Measurements from ENCODE around the gene COL27A1. TPM values are rescaled to one million over a fixed set of nuclear protein-coding genes. Genes with fewer than 3 reads are reported as not detected.
A peak's percentile ranks its signal among the peaks of the same experiment; 100 is the strongest.
"Not testable (repeated sequence)": the region's sequence is repeated elsewhere in the genome, so short reads cannot be mapped to it uniquely, and the experiment has no call there.

Gene COL27A1
- total RNA-seq, 2 experiments from 2014 or later = 11.4 to 12.2 TPM

GRCh38 chr9:114322160-114322818, 167.0 kb downstream of the COL27A1 start:
- H3K27ac Mint-ChIP-seq = not testable (repeated sequence)

GRCh38 chr9:114322831-114323531, 167.6 kb downstream of the COL27A1 start, which contains the start of gene ORM1:
ORM1 (plus strand) TSS chr9:114323098; CDS start chr9:114323134, 36 bp downstream.
- not testable (repeated sequence) for H3K9me3 Mint-ChIP-seq, H3K4me1 Mint-ChIP-seq, DNase-seq, H3K36me3 Mint-ChIP-seq, H3K27me3 Mint-ChIP-seq, H3K27ac Mint-ChIP-seq, H3K4me3 Mint-ChIP-seq

More at GRCh38 chr9:114322160-114322818, 167.0 kb downstream of the COL27A1 start:
- not testable (repeated sequence) for H3K4me1 Mint-ChIP-seq, H3K4me3 Mint-ChIP-seq, DNase-seq, H3K9me3 Mint-ChIP-seq, H3K27me3 Mint-ChIP-seq, H3K36me3 Mint-ChIP-seq

- H3K4me3 Mint-ChIP-seq, H3K9me3 Mint-ChIP-seq, H3K4me1 Mint-ChIP-seq, H3K27me3 Mint-ChIP-seq, DNase-seq, H3K27ac Mint-ChIP-seq, H3K36me3 Mint-ChIP-seq: not testable (repeated sequence)
Observed at GRCh38 chr9:114323849-114324248, 168.5 kb downstream of the COL27A1 start.

- H3K9me3 Mint-ChIP-seq = no peaks in the 10 kb centered on the region
- DNase-seq = no peak
- no peak overlapping the region for H3K27ac Mint-ChIP-seq
- H3K27me3 Mint-ChIP-seq = no peaks in the 10 kb centered on the region
- H3K36me3 Mint-ChIP-seq = no peaks in the 10 kb centered on the region
- no peaks in the 10 kb centered on the region for H3K4me1 Mint-ChIP-seq
- H3K4me3 Mint-ChIP-seq = no peak overlapping the region
Observed at GRCh38 chr9:114324492-114324891, 169.2 kb downstream of the COL27A1 start.

GRCh38 chr9:114324965-114325364, 169.6 kb downstream of the COL27A1 start:
- not testable (repeated sequence) for H3K9me3 Mint-ChIP-seq, H3K27me3 Mint-ChIP-seq, H3K36me3 Mint-ChIP-seq, H3K27ac Mint-ChIP-seq, H3K4me1 Mint-ChIP-seq, H3K4me3 Mint-ChIP-seq, DNase-seq

GRCh38 chr9:114325684-114326254, 170.4 kb downstream of the COL27A1 start:
- H3K27me3 Mint-ChIP-seq, H3K9me3 Mint-ChIP-seq, H3K36me3 Mint-ChIP-seq, H3K27ac Mint-ChIP-seq, DNase-seq, H3K4me3 Mint-ChIP-seq, H3K4me1 Mint-ChIP-seq: not testable (repeated sequence)

- Mint-ChIP-seq H3K4me3 (no peak overlapping the region), H3K36me3 (no peaks in the 10 kb centered on the region), H3K27me3 (no peaks in the 10 kb centered on the region), H3K4me1 (peaks cover 8% of the 10 kb centered on the region), H3K9me3 (no peaks in the 10 kb centered on the region), H3K27ac (no peak overlapping the region)
- no peak for DNase-seq
Observed at GRCh38 chr9:114327749-114328148, 172.4 kb downstream of the COL27A1 start.

- DNase-seq, H3K27me3 Mint-ChIP-seq, H3K4me3 Mint-ChIP-seq, H3K27ac Mint-ChIP-seq, H3K9me3 Mint-ChIP-seq, H3K4me1 Mint-ChIP-seq, H3K36me3 Mint-ChIP-seq: not testable (repeated sequence)
Observed at GRCh38 chr9:114328357-114328820, 173.1 kb downstream of the COL27A1 start.

- H3K36me3 Mint-ChIP-seq, H3K27ac Mint-ChIP-seq, H3K27me3 Mint-ChIP-seq, DNase-seq, H3K9me3 Mint-ChIP-seq, H3K4me3 Mint-ChIP-seq, H3K4me1 Mint-ChIP-seq: not testable (repeated sequence)
Observed at GRCh38 chr9:114328937-114329624, 173.7 kb downstream of the COL27A1 start.

- not testable (repeated sequence) for H3K9me3 Mint-ChIP-seq, H3K27ac Mint-ChIP-seq, H3K4me3 Mint-ChIP-seq, H3K36me3 Mint-ChIP-seq, H3K4me1 Mint-ChIP-seq, H3K27me3 Mint-ChIP-seq, DNase-seq
Observed at GRCh38 chr9:114329625-114330022, 174.3 kb downstream of the COL27A1 start, which contains the start of gene ORM2. ORM2 (plus strand) TSS chr9:114329869; CDS start chr9:114329905, 36 bp downstream.

- peaks cover 10% of the 10 kb centered on the region for H3K36me3 Mint-ChIP-seq
- peaks cover 2% of the 10 kb centered on the region for H3K9me3 Mint-ChIP-seq
- H3K27me3 Mint-ChIP-seq = no peaks in the 10 kb centered on the region
- no peak overlapping the region for H3K27ac Mint-ChIP-seq
- DNase-seq = no peak
- no peak overlapping the region for H3K4me3 Mint-ChIP-seq
- peaks cover 8% of the 10 kb centered on the region for H3K4me1 Mint-ChIP-seq
Observed at GRCh38 chr9:114330636-114331035, 175.3 kb downstream of the COL27A1 start.

GRCh38 chr9:114331229-114332195, 176.2 kb downstream of the COL27A1 start:
- not testable (repeated sequence) for H3K9me3 Mint-ChIP-seq, H3K4me3 Mint-ChIP-seq, H3K4me1 Mint-ChIP-seq, DNase-seq, H3K27me3 Mint-ChIP-seq
- Mint-ChIP-seq H3K27ac (peak overlapping the region; percentile 34), H3K36me3 (peaks cover 18% of the 10 kb centered on the region)

GRCh38 chr9:114332474-114333040, 177.2 kb downstream of the COL27A1 start:
- H3K27me3 Mint-ChIP-seq, H3K4me1 Mint-ChIP-seq, H3K4me3 Mint-ChIP-seq, DNase-seq, H3K9me3 Mint-ChIP-seq: not testable (repeated sequence)
- Mint-ChIP-seq H3K36me3 (peaks cover 23% of the 10 kb centered on the region), H3K27ac (peak overlapping the region; percentile 61)

- Mint-ChIP-seq H3K4me1 (peaks cover 10% of the 10 kb centered on the region), H3K36me3 (peaks cover 25% of the 10 kb centered on the region)
- H3K27me3 Mint-ChIP-seq, H3K27ac Mint-ChIP-seq, H3K4me3 Mint-ChIP-seq, DNase-seq, H3K9me3 Mint-ChIP-seq: not testable (repeated sequence)
Observed at GRCh38 chr9:114333718-114334117, 178.4 kb downstream of the COL27A1 start.
